ENCODE results near the gene AGBL4.

- TF ChIP-seq ZNF133 (tag by site-specific recombination; IDR thresholded peaks at IDR 0.05) (no peak), ZNF292 (tag by site-specific recombination; IDR thresholded peaks at IDR 0.05; ENCODE audit: borderline replicate concordance, low read depth) (no peak), ZNF426 (tag by site-specific recombination; IDR thresholded peaks at IDR 0.05) (no peak), CTCF (tag by site-specific recombination; IDR thresholded peaks at IDR 0.05) (no peak)
These were observed 626.7 kb downstream of the AGBL4 start for GRCh38 chr1:49397086-49397485.

Data from HEK293 (cell line).